ENCODE results near the gene TBC1D32. TPM values are rescaled to one million over a fixed set of nuclear protein-coding genes. Genes with fewer than 3 reads are reported as not detected.
A peak's percentile ranks its signal among the peaks of the same experiment; 100 is the strongest.
"Not testable (repeated sequence)": the region's sequence is repeated elsewhere in the genome, so short reads cannot be mapped to it uniquely, and the experiment has no call there.

TBC1D32 gene
- 5.1 and 6.2 TPM in 2 replicates for total RNA-seq (2014; rRNA removed; shearing (Covaris generic))
- 1.9 and 6.9 TPM in 2 replicates for polyA plus RNA-seq (2014; cell fraction: nucleus; rRNA removed)

GRCh38 chr6:121334299-121335086 lies at the start of gene TBC1D32:
Gene TBC1D32, minus strand, starts transcription at chr6:121334480. Its CDS starts 50 bp downstream, at chr6:121334430.
- DNase-seq (ENCODE audit: extremely low read depth, low read depth) = peak; percentile 82

GRCh38 chr6:121383478-121383877 lies 49.2 kb upstream of the TBC1D32 start:
- no peak for DNase-seq (ENCODE audit: extremely low read depth, low read depth)

GRCh38 chr6:121382467-121383121 lies 48.3 kb upstream of the TBC1D32 start:
- no peak for DNase-seq (ENCODE audit: extremely low read depth, low read depth)

GRCh38 chr6:121376411-121376810 lies 42.1 kb upstream of the TBC1D32 start:
- DNase-seq (ENCODE audit: extremely low read depth, low read depth) = no peak

GRCh38 chr6:121374219-121374618 lies 39.9 kb upstream of the TBC1D32 start:
- not testable (repeated sequence) for DNase-seq (ENCODE audit: extremely low read depth, low read depth)

- no peak for DNase-seq (ENCODE audit: extremely low read depth, low read depth)
Observed at GRCh38 chr6:121365536-121366521, 31.5 kb upstream of the TBC1D32 start.

- no peak for DNase-seq (ENCODE audit: extremely low read depth, low read depth)
Observed at GRCh38 chr6:121356575-121356974, 22.3 kb upstream of the TBC1D32 start.

- DNase-seq (ENCODE audit: extremely low read depth, low read depth) = no peak
Observed at GRCh38 chr6:121354764-121355163, 20.5 kb upstream of the TBC1D32 start.

- DNase-seq (ENCODE audit: extremely low read depth, low read depth) = peak; percentile 5
Observed at GRCh38 chr6:121352941-121353340, 18.7 kb upstream of the TBC1D32 start.

- no peak for DNase-seq (ENCODE audit: extremely low read depth, low read depth)
Observed at GRCh38 chr6:121351916-121352315, 17.6 kb upstream of the TBC1D32 start.

GRCh38 chr6:121349596-121349995 lies 15.3 kb upstream of the TBC1D32 start:
- DNase-seq (ENCODE audit: extremely low read depth, low read depth) = no peak

- no peak for DNase-seq (ENCODE audit: extremely low read depth, low read depth)
Observed at GRCh38 chr6:121347484-121347883, 13.2 kb upstream of the TBC1D32 start.

- DNase-seq (ENCODE audit: extremely low read depth, low read depth) = no peak
Observed at GRCh38 chr6:121344539-121344938, 10.3 kb upstream of the TBC1D32 start.

GRCh38 chr6:121339639-121340226 lies 5.5 kb upstream of the TBC1D32 start:
- no peak for DNase-seq (ENCODE audit: extremely low read depth, low read depth)

GRCh38 chr6:121338956-121339355 lies 4.7 kb upstream of the TBC1D32 start:
- DNase-seq (ENCODE audit: extremely low read depth, low read depth) = no peak

GRCh38 chr6:121338366-121338765 lies 4.1 kb upstream of the TBC1D32 start:
- DNase-seq (ENCODE audit: extremely low read depth, low read depth) = no peak

- no peak for DNase-seq (ENCODE audit: extremely low read depth, low read depth)
Observed at GRCh38 chr6:121335087-121336008, 1.1 kb upstream of the TBC1D32 start.

- DNase-seq (ENCODE audit: extremely low read depth, low read depth) = not testable (repeated sequence)
Observed at GRCh38 chr6:121333694-121334093, 586 bp downstream of the TBC1D32 start.

- no peak for DNase-seq (ENCODE audit: extremely low read depth, low read depth)
Observed at GRCh38 chr6:121333196-121333595, 1.1 kb downstream of the TBC1D32 start.
